Heart right ventricle (tissue), 16 donors: Measurements from ENCODE around the gene OR52I1. TPM values are rescaled to one million over a fixed set of nuclear protein-coding genes. Genes with fewer than 3 reads are reported as not detected.

Source experiments
- ATAC-seq, 8 donors: fragments of 200-7000 bp; cut with Tn5 transposase; one replicate each; pipeline ENCODE4 v1.9.1; 2020; ENCODE audit warnings: mild to moderate bottlenecking in 8 of 8, moderate library complexity in 8 of 8, moderate number of reproducible peaks in 1 of 8
- DNase-seq, 2 donors: peaks; one replicate each; pipeline ENCODE4 v3.0.0-alpha.2; 2020
- H3K27ac ChIP-seq, 10 donors: fragments of 200-600 bp; sonication (generic) in 2 of 10; one replicate each; pipeline versions ENCODE4 v1.5.0 to v1.8.0; 2020 to 2022; ENCODE audit warnings: mild to moderate bottlenecking in 3 of 10
- H3K27me3 ChIP-seq, 7 donors: fragments of 200-600 bp; one replicate each; pipeline ENCODE4 v1.8.0; 2021 to 2022; ENCODE audit warnings: mild to moderate bottlenecking in 2 of 7
- H3K36me3 ChIP-seq, 9 donors: fragments of 200-600 bp; sonication (generic) in 1 of 9; one replicate each; pipeline versions ENCODE4 v1.5.0 to v1.8.0; 2020 to 2022; ENCODE audit warnings: mild to moderate bottlenecking in 2 of 9
- H3K4me1 ChIP-seq, 9 donors: fragments of 200-600 bp; sonication (generic) in 1 of 9; one replicate each; pipeline versions ENCODE4 v1.5.0 to v1.8.0; 2020 to 2022; ENCODE audit warnings: mild to moderate bottlenecking in 4 of 9
- H3K4me3 ChIP-seq, 10 donors: fragments of 200-600 bp; sonication (generic) in 2 of 10; one replicate each; pipeline versions ENCODE4 v1.5.0 to v1.8.0; 2020 to 2022; ENCODE audit warnings: mild to moderate bottlenecking in 7 of 10, moderate library complexity in 2 of 10
- H3K9me3 ChIP-seq, 11 donors: fragments of 200-600 bp in 10 of 11; sonication (generic) in 2 of 11; one replicate each; pipeline versions ENCODE4 v1.5.0 to v1.8.0; 2013 to 2022; ENCODE audit warnings: mild to moderate bottlenecking in 2 of 11, control low read depth in 1 of 11, moderate library complexity in 1 of 11
- WGBS, 2 donors: extraction: QIAGEN DNeasy Blood & Tissue Kit; methylation state at CpG; one replicate each; pipeline ENCODE4 v1.1.7; 2013; ENCODE audit warnings: inconsistent platforms in 1 of 2; 5-methylcytosine and 5-hydroxymethylcytosine counted together
- intact Hi-C, 10 donors: fragments of 100-400 bp; cut with DNase I; formaldehyde crosslinking; loops; one replicate each; pipeline versions ENCODE4 v1.11.1 to v1.14.2; 2022
- polyA plus RNA-seq, 2 donors: library from polyadenylated mRNA; stranded (reverse); fragments of 200-250 nt; gene quantifications; one replicate each; pipeline ENCODE4 v1.2.3, GENCODE V29; 2013
- total RNA-seq, 10 donors: library from RNA; stranded (reverse); fragmentation: NEBNext Ultra II Directional in 3 of 10; extraction: Animal tissue kit (Norgen Biotek cat#: 25700) in 3 of 10; gene quantifications; one replicate each; pipeline versions ENCODE4 v1.2.1 to v1.2.4, GENCODE V29; 2021 to 2023
- TF ChIP-seq, protein P1 (sequence below), 9 donors: fragments of 200-600 bp; sonication (generic) in 2 of 9; IDR thresholded peaks; one replicate each; pipeline versions ENCODE4 v1.5.0 to v1.8.0; 2021 to 2022; ENCODE audit warnings: antibody characterized with exemption in 9 of 9, mild to moderate bottlenecking in 5 of 9, moderate library complexity in 1 of 9
- donor health status: Arrhythmogenic right ventricular cardiomyopathy.
- donor health status: ischemic (EF 13 %, LVEDD 7.1; RV severe dilation, severe dysfunction).
- donor health status: healthy with polysubstance abuse.
- donor health status: DM: no; HTN: yes; CAD: no.
- donor health status: DM: no; HTN: no; CAD: no.
- donor health status: ischemic (EF 25% LVEDD 6.9; RV normal size, moderate dysfunction).
- donor health status: ischemic (EF 25% LVEDD 5.7; RV mildly dilated, moderate dysfunction).
- donor health status: healthy.
- donor health status: DM: yes; HTN: yes; CAD: no.
- donor health status: Ischemic cardiomyopathy.
- donor health status: ischemic (EF 35%, LVEDD 5.7; RV mildly dilated, moderate dysfunction).
- donor health status: nonischemic (EF 11% LVEDD 7.7; RV severe dilation, severe dysfunction).
- donor health status: DM: yes; HTN: yes; CAD: no.
- donor health status: PGD.
- donor health status: ischemic (EF 29% LVEDD 5.4; RV normal size, mild dysfunction).
- donor health status: nonischemic (EF 23%, LVEDD 6.1; RV moderate dilation, normal function).

OR52I1 gene
- total and polyA plus RNA-seq, 12 donors: not detected

DNA sequence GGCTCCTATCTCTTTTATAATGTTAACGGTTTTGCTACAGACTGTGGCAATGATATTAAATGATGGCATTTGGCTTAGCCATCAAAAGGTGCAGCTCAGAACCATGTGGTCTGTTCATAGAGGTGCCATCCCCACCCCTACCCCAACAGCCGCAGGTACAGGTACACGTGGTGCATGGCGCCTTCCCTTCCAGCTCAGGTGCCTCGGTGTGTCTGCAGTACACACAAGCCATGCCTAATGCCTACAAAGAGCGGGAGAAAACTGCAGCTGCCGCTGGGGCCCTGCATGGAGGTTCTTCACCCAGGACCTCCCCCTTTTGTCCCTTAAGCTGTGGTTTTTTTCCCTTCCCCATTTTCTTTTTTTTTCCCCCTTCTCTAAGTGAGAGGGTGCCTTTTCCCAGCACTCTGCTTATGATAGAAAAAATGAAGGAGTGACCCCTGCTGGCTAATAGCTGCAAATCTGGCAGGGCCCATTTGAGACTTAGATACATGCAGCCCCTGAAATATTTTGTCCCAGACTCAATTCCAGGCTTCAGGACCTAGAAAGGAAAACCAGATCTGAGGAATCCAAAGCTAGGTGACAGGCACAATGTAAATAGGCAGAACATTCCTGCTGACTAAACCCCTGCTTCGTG lies 42.4 kb upstream of the OR52I1 start:
- Histone ChIP-seq H3K27me3 (peaks cover 0 to 4% (median 0%) of the 10 kb centered on the region in 7 donors), H3K36me3 (no peaks in the 10 kb centered on the region), H3K4me1 (no peaks in the 10 kb centered on the region), H3K27ac (no peak overlapping the region), H3K9me3 (peaks cover 0 to 25% (median 6%) of the 10 kb centered on the region in 11 donors), H3K4me3 (no peak overlapping the region)
- intact Hi-C loops: no loop called here
- ATAC-seq (no peak), DNase-seq (no peak)
- 77 to 78% methylated on average over 8 of the region's 8 CpGs for WGBS, 2 donors
- TF ChIP-seq, protein P1, sequence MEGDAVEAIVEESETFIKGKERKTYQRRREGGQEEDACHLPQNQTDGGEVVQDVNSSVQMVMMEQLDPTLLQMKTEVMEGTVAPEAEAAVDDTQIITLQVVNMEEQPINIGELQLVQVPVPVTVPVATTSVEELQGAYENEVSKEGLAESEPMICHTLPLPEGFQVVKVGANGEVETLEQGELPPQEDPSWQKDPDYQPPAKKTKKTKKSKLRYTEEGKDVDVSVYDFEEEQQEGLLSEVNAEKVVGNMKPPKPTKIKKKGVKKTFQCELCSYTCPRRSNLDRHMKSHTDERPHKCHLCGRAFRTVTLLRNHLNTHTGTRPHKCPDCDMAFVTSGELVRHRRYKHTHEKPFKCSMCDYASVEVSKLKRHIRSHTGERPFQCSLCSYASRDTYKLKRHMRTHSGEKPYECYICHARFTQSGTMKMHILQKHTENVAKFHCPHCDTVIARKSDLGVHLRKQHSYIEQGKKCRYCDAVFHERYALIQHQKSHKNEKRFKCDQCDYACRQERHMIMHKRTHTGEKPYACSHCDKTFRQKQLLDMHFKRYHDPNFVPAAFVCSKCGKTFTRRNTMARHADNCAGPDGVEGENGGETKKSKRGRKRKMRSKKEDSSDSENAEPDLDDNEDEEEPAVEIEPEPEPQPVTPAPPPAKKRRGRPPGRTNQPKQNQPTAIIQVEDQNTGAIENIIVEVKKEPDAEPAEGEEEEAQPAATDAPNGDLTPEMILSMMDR (IDR thresholded peaks at IDR 0.05): no peak

- H3K36me3 ChIP-seq: no peaks in the 10 kb centered on the region
- DNase-seq (no peak), ATAC-seq (no peak)
- peaks cover 0 to 19% (median 3%) of the 10 kb centered on the region in 11 donors for H3K9me3 ChIP-seq
- no peak overlapping the region for H3K27ac ChIP-seq
- H3K4me1 ChIP-seq: no peaks in the 10 kb centered on the region
- H3K27me3 ChIP-seq: peaks cover 0 to 7% (median 0%) of the 10 kb centered on the region in 7 donors
- intact Hi-C loops: no loop called here
- whole genome bisulfite sequencing, 2 donors: 50 to 67% methylated on average over 8 of the region's 8 CpGs
- no peak overlapping the region for H3K4me3 ChIP-seq
- TF ChIP-seq, protein P1 (IDR thresholded peaks at IDR 0.05): no peak
Observed at GRCh38 chr11:4559527-4560440, 34.1 kb upstream of the OR52I1 start.

DNA sequence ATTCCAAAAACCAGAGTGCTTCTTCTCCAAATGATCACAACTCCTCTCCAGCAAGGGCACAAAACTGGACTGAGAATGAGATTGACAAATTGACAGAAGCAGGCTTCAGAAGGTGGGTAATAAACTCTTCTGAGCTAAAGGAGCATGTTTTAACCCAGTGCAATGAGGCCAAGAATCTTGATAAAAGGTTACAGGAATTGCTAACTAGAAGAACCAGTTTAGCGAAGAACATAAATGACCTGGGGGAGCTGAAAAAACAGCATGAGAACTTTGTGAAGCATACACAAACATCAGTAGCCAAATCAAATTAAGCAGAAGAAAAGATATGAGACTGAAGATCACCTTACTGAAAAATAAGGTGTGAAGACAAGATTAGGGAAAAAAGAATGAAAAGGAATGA lies 33.4 kb upstream of the OR52I1 start:
- ATAC-seq: no peak
- Histone ChIP-seq H3K27me3 (peaks cover 0 to 7% (median 0%) of the 10 kb centered on the region in 7 donors), H3K27ac (no peak overlapping the region), H3K4me1 (no peaks in the 10 kb centered on the region), H3K36me3 (no peaks in the 10 kb centered on the region), H3K4me3 (no peak overlapping the region), H3K9me3 (peaks cover 0 to 22% (median 3%) of the 10 kb centered on the region in 11 donors)
- 95 to 96% methylated on average over 1 of the region's 1 CpG for WGBS, 2 donors
- TF ChIP-seq, protein P1 (IDR thresholded peaks at IDR 0.05): no peak
- intact Hi-C loops: no loop called here
- no peak for DNase-seq

DNA sequence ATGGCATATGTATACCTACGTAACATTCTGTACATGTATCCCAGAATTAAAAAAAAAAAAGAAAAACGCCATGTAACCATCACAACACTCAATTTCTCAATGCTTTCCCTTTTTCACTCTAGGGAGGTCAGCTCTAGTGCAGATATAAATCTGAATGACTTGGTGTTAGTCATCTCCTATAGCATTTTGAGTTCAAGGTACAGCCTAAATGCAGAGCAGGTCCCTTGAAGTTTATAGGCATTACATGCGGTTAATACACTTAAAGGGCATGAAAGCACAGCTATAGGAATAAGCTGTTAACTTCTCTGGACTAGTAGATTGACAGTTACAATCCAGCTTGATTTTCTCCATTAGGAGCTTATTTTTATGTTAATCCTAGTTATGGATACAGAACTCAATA lies 28.5 kb upstream of the OR52I1 start:
- H3K27me3 ChIP-seq: no peaks in the 10 kb centered on the region
- no peaks in the 10 kb centered on the region for H3K36me3 ChIP-seq
- H3K4me3 ChIP-seq: no peak overlapping the region
- WGBS, 2 donors: 88 to 90% methylated on average over 3 of the region's 3 CpGs
- TF ChIP-seq, protein P1 (IDR thresholded peaks at IDR 0.05): no peak
- DNase-seq (no peak), ATAC-seq (no peak)
- intact Hi-C loops: no loop called here
- H3K4me1 ChIP-seq: no peaks in the 10 kb centered on the region
- H3K9me3 ChIP-seq: peaks cover 0 to 26% (median 3%) of the 10 kb centered on the region in 11 donors
- no peak overlapping the region for H3K27ac ChIP-seq
